Transverse colon (tissue), 3 donors: ENCODE measurements around the gene RAI14.

ENCODE experiments used
- CTCF ChIP-seq, 5 experiments: fragments of 200-600 bp in 3 of 5; fragments of 450-650 bp in 2 of 5; sonication (generic) in 3 of 5; IDR thresholded peaks; 1 replicate in 2 of 5; 2 replicates in 3 of 5; pipeline ENCODE4 v1.5.1; 2016 to 2017; ENCODE audit warnings: antibody characterized with exemption in 5 of 5, inconsistent platforms in 3 of 5, mild to moderate bottlenecking in 2 of 5, moderate library complexity in 1 of 5
- POLR2A ChIP-seq: fragments of 450-650 bp; IDR thresholded peaks from one replicate; pipeline ENCODE4 v1.6.1; 2016; ENCODE audit warnings: antibody characterized with exemption, mild to moderate bottlenecking, moderate library complexity

GRCh38 chr5:34653708-34654107 is 2.4 kb upstream of the RAI14 start:
- TF ChIP-seq CTCF (IDR thresholded peaks at IDR 0.05) (no peak), POLR2A (no peak)
